ENCODE results near the gene RAC3. TPM values are rescaled to one million over a fixed set of nuclear protein-coding genes. Genes with fewer than 3 reads are reported as not detected.

The RAC3 gene
- total and polyA plus RNA-seq, 9 of the 15 experiments (the other 6 are each of a cell fraction or from before 2014, with no cell fraction given) = 0.23 to 292 (median 118) TPM

GRCh38 chr17:82023447-82024241 lies 7.8 kb upstream of the RAC3 start (continued):
- no peak for TF ChIP-seq HOXB6 (CRISPR knock-in tag; IDR thresholded peaks at IDR 0.05; ENCODE audit: borderline replicate concordance)
- TF ChIP-seq POLR2G (IDR thresholded peaks at IDR 0.05; ENCODE audit: low read depth, low read length) = peak; percentile 48
- TF ChIP-seq HIVEP1 (CRISPR knock-in tag; IDR thresholded peaks at IDR 0.05) = no peak
- 0 out of 2 replicates have a peak, but pooled peaks have one; percentile 71 for TF ChIP-seq ZBTB49 (CRISPR knock-in tag; IDR thresholded peaks at IDR 0.05; ENCODE audit: borderline replicate concordance)
- TF ChIP-seq TFAP4 (CRISPR knock-in tag; IDR thresholded peaks at IDR 0.05; ENCODE audit: borderline replicate concordance) = peak; percentile 28; the same call in 1 of the 2 replicates
- TF ChIP-seq EGR1 (conservative IDR thresholded peaks at IDR 0.05) = no peak
- TF ChIP-seq SNAPC5 (CRISPR knock-in tag; IDR thresholded peaks at IDR 0.05) = no peak

Data from K562 (cell line).